DND-41 (cell line): ENCODE results near the gene RAVER2.

Experiments
- CTCF ChIP-seq: IDR thresholded peaks from 2 replicates; pipeline ENCODE4 v1.5.1; 2012; ENCODE audit warnings: borderline replicate concordance, low read length, moderate library complexity, mild to moderate bottlenecking; ENCODE audit not compliant: poor library complexity, severe bottlenecking; ENCODE audit errors: extremely low read depth
- EZH2 ChIP-seq: IDR thresholded peaks from 3 replicates; pipeline ENCODE4 v1.6.1; 2012; ENCODE audit warnings: borderline replicate concordance, low read depth, mild to moderate bottlenecking, moderate library complexity, low read length, inconsistent platforms; ENCODE audit not compliant: severe bottlenecking

GRCh38 chr1:64757213-64757612 lies 12.3 kb downstream of the RAVER2 start:
- TF ChIP-seq CTCF (no peak), EZH2 (no peak)
